NCI-H748 (cell line): ENCODE results near the gene KRT34.

Source experiments
- DNase-seq: peaks from one replicate; lab custom pipeline; 2025; ENCODE audit not compliant: unreplicated experiment; lab: John Stamatoyannopoulos, UW

KRT34 gene

DNA sequence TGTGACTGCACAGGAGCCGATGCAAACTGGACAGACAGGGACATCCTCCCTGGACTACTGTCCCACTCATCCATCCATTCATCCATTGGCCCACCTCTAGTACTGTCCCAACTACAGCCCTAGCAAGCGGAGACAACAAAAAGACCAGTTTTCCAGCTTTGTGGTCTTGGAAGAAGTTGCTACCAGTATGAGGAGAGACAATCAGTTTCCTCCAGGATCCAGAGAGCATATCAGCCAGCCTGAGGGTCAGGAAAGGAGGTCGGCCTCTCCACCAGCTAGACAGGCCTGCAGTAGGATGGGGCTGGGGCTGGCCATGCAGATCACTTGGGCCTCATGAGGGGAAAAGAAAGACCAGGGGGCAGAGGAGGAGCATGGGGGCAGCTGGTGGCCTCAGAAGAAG, 48.3 kb downstream of the KRT34 start:
- DNase-seq, result no peak

DNA sequence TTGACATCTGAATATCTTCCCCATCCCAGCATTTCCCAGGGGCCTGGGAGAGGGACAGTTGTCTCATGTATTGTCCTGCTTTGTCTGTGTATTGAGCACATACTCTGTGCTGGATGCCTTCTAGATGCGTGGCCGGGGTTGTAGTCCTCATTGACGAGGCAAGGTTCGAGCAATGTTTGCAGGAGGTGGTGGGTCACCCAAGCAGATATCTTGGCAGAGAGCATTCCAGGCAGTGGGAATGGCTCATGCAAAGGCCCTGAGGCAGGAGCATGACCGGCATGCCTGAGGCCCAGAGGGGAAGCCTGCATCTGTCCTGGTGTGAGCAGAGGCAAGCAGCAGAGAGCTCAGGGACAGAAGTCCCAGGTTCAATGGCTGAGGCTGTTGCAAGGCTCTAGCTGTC, 49.0 kb downstream of the KRT34 start:
- DNase-seq, result no peak

DNA sequence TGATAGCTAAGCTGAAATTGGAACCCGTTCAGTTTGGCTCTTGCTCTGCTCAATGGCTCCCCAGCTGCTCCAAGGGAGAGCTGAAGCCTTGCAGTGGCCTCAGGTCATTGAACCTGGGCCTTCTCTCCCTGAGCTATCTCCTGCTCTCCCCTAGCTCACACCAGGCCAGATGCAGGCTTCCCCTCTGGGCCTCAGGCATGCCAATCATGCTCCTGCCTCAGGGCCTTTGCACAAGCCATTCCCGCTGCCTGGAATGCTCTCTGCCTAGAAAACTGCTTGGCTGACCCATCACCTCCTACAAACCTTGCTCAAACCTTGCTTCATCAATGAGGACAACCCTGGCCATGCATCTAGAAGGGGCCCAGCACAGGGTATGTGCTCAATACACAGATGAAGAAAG, 49.9 kb downstream of the KRT34 start:
- no peak for DNase-seq

DNA sequence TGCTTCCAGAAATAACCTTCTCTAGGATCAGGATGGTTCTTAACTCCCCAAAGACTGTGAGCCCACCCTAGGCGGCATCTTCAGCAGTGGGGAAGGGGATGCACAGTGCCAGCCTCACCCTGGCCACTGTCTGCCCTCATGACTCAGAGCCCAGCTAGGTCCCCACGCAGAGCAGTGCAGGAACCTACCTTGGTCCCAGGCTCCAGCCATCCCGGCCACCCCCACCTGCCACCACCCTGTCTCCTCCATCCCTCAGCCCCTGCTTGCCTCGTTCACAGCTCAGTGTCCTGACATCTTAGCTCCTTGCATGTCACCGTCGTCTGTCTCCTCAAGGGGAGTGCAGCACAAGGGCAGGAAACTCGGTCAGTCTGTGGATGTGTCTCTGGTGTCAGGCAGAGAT, 50.5 kb downstream of the KRT34 start:
- DNase-seq, result no peak

DNA sequence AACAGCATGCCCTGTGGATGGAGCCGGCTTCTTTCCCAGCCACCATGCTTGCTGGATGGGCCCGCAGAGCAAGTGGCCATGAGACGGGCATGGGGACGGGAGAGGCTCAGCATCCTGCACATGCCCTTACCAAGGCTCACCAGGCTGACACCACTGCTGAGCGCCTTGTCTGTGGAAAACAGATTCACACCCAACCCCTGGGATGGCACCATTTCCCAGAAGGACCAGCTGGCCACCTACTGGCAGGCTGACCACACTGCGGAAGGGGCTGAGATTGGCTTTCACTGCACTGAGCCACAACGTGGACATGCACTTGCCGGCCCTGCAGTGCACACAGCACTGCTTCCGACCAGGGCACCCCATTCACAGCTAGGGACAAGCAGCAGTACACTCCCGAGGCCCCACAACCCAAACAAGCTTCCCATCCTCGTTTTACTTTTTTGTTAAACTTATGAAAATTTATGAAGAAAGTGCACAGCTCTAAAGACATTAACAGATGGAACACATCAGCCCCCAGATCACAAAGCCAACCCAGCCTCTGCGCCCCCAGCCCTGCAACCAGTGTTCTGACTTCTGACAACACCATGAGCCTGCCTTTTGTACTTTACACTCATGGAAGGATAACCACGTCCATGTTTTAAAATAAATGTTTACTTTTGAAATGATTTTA, 52.7 kb downstream of the KRT34 start:
- peak; percentile 84 for DNase-seq

DNA sequence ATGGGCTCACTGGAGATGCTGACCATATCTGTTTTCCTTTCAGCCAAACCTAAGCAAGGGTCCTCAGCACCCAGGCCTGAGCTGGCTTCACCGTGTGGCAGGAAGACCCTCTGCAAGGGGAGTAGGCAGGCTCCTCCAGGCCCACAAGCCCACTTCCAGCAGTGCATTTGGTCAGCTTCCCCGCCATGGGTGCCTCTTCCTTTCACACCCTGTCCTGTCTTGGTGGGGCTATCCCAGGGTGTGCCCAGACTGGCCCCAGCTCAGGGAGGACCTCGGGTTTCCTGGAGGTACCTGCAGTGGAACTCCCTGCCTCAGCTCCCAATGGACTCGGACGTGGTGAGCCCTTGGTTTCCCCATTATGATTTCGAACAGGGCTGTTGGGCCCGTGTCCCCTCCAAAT, 53.9 kb downstream of the KRT34 start:
- no peak for DNase-seq
